ENCODE measurements around the gene SYCE3.

SYCE3 gene

GRCh38 chr22:50600538-50600937 is 37.8 kb upstream of the SYCE3 start, which contains the start of gene MAPK8IP2:
Gene MAPK8IP2 (plus strand): TSS chr22:50600793. CDS start chr22:50600819, 26 bp downstream.
- no peak for DNase-seq (ENCODE audit: low read depth)

- peak; percentile 24 for DNase-seq (ENCODE audit: low read depth)
Measured at GRCh38 chr22:50599816-50600455, 37.2 kb upstream of the SYCE3 start.

GRCh38 chr22:50597097-50597496 is 34.4 kb upstream of the SYCE3 start:
- DNase-seq (ENCODE audit: low read depth): no peak

GRCh38 chr22:50595189-50595588 is 32.5 kb upstream of the SYCE3 start:
- no peak for DNase-seq (ENCODE audit: low read depth)

- no peak for DNase-seq (ENCODE audit: low read depth)
Measured at GRCh38 chr22:50587407-50587806, 24.7 kb upstream of the SYCE3 start.

- DNase-seq (ENCODE audit: low read depth): no peak
Measured at GRCh38 chr22:50586416-50586815, 23.7 kb upstream of the SYCE3 start.

- no peak for DNase-seq (ENCODE audit: low read depth)
Measured at GRCh38 chr22:50585781-50586180, 23.1 kb upstream of the SYCE3 start.

- no peak for DNase-seq (ENCODE audit: low read depth)
Measured at GRCh38 chr22:50585238-50585637, 22.5 kb upstream of the SYCE3 start.

GRCh38 chr22:50584106-50585096 is 21.7 kb upstream of the SYCE3 start:
- DNase-seq (ENCODE audit: low read depth): no peak

- DNase-seq (ENCODE audit: low read depth): no peak
Measured at GRCh38 chr22:50583294-50583861, 20.7 kb upstream of the SYCE3 start.

- peak; percentile 98 for DNase-seq (ENCODE audit: low read depth)
Measured at GRCh38 chr22:50582493-50583293, 20.0 kb upstream of the SYCE3 start, which contains the start of gene CHKB. Gene CHKB (minus strand): TSS chr22:50582849. CDS start chr22:50582781, 68 bp downstream.

GRCh38 chr22:50581950-50582492 is 19.3 kb upstream of the SYCE3 start:
- DNase-seq (ENCODE audit: low read depth): peak; percentile 15

- no peak for DNase-seq (ENCODE audit: low read depth)
Measured at GRCh38 chr22:50581031-50581949, 18.6 kb upstream of the SYCE3 start.

GRCh38 chr22:50579752-50580151 is 17.0 kb upstream of the SYCE3 start:
- no peak for DNase-seq (ENCODE audit: low read depth)

GRCh38 chr22:50578776-50579310 is 16.1 kb upstream of the SYCE3 start:
- no peak for DNase-seq (ENCODE audit: low read depth)

- no peak for DNase-seq (ENCODE audit: low read depth)
Measured at GRCh38 chr22:50577987-50578775, 15.5 kb upstream of the SYCE3 start, which contains the start of gene CPT1B. Gene CPT1B (minus strand): TSS chr22:50578427. CDS start chr22:50577915, 512 bp downstream.

- DNase-seq (ENCODE audit: low read depth): no peak
Measured at GRCh38 chr22:50577697-50577986, 14.9 kb upstream of the SYCE3 start.

GRCh38 chr22:50576806-50577696 is 14.3 kb upstream of the SYCE3 start:
- no peak for DNase-seq (ENCODE audit: low read depth)

Data from iris pigment epithelial cell (primary cell).